Measurements from ENCODE around the gene TIAM2. TPM values are rescaled to one million over a fixed set of nuclear protein-coding genes. Genes with fewer than 3 reads are reported as not detected.

Gene TIAM2
- total and polyA plus RNA-seq, 8 donors, result 1.1 to 44.2 (median 5.5) TPM

GRCh38 chr6:155077331-155077730 lies 82.2 kb downstream of the TIAM2 start:
- no peak for TF ChIP-seq EP300 (IDR thresholded peaks at IDR 0.05)
- TF ChIP-seq, protein P1, sequence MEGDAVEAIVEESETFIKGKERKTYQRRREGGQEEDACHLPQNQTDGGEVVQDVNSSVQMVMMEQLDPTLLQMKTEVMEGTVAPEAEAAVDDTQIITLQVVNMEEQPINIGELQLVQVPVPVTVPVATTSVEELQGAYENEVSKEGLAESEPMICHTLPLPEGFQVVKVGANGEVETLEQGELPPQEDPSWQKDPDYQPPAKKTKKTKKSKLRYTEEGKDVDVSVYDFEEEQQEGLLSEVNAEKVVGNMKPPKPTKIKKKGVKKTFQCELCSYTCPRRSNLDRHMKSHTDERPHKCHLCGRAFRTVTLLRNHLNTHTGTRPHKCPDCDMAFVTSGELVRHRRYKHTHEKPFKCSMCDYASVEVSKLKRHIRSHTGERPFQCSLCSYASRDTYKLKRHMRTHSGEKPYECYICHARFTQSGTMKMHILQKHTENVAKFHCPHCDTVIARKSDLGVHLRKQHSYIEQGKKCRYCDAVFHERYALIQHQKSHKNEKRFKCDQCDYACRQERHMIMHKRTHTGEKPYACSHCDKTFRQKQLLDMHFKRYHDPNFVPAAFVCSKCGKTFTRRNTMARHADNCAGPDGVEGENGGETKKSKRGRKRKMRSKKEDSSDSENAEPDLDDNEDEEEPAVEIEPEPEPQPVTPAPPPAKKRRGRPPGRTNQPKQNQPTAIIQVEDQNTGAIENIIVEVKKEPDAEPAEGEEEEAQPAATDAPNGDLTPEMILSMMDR (IDR thresholded peaks at IDR 0.05), result no peak
- TF ChIP-seq POLR2A (IDR thresholded peaks at IDR 0.05), result no peak
- no peak for TF ChIP-seq POLR2AphosphoS5 (IDR thresholded peaks at IDR 0.05)
- 81 to 91% (median 86%) methylated on average over 7 of the region's 7 CpGs for WGBS, 5 donors
- Histone ChIP-seq H3K27me3 (no peaks in the 10 kb centered on the region), H3K36me3 (no peaks in the 10 kb centered on the region), H3K4me3 (no peak overlapping the region), H3K27ac (no peak overlapping the region), H3K9me3 (no peaks in the 10 kb centered on the region), H3K4me1 (no peaks in the 10 kb centered on the region)
- intact Hi-C loops (cut with DNase I; ENCODE audit: low total_unique reads), result no loop called here
- DNase-seq, result no peak

DNA sequence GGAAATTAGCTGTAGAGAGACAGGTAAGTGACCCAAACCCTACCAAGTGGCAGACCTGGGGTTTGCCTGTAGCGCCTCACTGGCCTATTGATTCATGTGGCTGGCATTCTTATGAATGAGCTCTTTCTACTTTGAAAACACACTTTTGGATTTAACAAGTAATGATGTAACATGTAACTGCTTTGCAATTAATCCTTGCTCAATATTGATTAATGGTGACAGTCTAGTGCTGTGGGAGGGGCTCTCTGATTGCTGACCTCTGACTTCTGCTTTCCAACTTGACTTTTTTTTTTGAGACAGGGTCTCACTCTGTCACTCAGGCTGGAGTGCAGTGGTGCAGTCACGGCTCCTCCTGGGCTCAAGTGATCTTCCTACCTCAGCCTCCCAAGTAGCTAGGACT lies 82.7 kb downstream of the TIAM2 start:
- Histone ChIP-seq H3K27me3 (no peaks in the 10 kb centered on the region), H3K4me3 (no peak overlapping the region), H3K27ac (no peak overlapping the region), H3K4me1 (no peaks in the 10 kb centered on the region), H3K36me3 (no peaks in the 10 kb centered on the region), H3K9me3 (no peaks in the 10 kb centered on the region)
- intact Hi-C loops (cut with DNase I; ENCODE audit: low total_unique reads), result no loop called here
- DNase-seq, result peak in 1 of 2 donors; percentile 41
- TF ChIP-seq EP300 (IDR thresholded peaks at IDR 0.05), result no peak
- TF ChIP-seq, protein P1 (IDR thresholded peaks at IDR 0.05), result no peak
- no peak for TF ChIP-seq POLR2AphosphoS5 (IDR thresholded peaks at IDR 0.05)
- no peak for TF ChIP-seq POLR2A (IDR thresholded peaks at IDR 0.05)
- WGBS, 5 donors, result 89 to 98% (median 95%) methylated on average over 2 of the region's 2 CpGs

DNA sequence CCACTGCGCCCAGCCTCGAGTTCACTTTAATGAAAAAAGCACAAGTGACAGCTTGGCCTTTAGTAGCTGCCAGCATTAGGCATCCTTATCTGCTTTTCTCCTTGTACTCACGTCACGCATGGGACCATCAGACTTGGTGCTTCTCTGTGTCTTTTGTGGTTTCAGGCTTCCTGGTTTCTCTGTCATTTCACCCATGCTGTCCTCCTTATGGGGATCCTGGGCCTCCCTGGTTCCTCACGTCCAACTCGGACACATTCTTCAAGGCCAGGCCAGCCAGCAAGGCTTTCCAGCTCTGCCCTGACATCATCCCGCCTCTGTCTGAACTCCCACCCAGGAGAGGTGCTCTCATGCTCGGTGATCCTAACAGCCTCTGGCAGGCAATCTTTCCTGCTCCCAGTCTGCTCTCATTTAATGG lies 83.2 kb downstream of the TIAM2 start:
- Histone ChIP-seq H3K4me1 (no peaks in the 10 kb centered on the region), H3K36me3 (no peaks in the 10 kb centered on the region), H3K27me3 (no peaks in the 10 kb centered on the region), H3K9me3 (no peaks in the 10 kb centered on the region), H3K4me3 (no peak overlapping the region), H3K27ac (no peak overlapping the region)
- peak in 1 of 2 donors; percentile 45 for DNase-seq
- WGBS, 5 donors, result 70 to 83% (median 77%) methylated on average over 8 of the region's 8 CpGs
- TF ChIP-seq EP300 (IDR thresholded peaks at IDR 0.05), result no peak
- no peak for TF ChIP-seq POLR2AphosphoS5 (IDR thresholded peaks at IDR 0.05)
- no peak for TF ChIP-seq POLR2A (IDR thresholded peaks at IDR 0.05)
- intact Hi-C loops (cut with DNase I; ENCODE audit: low total_unique reads), result no loop called here

DNA sequence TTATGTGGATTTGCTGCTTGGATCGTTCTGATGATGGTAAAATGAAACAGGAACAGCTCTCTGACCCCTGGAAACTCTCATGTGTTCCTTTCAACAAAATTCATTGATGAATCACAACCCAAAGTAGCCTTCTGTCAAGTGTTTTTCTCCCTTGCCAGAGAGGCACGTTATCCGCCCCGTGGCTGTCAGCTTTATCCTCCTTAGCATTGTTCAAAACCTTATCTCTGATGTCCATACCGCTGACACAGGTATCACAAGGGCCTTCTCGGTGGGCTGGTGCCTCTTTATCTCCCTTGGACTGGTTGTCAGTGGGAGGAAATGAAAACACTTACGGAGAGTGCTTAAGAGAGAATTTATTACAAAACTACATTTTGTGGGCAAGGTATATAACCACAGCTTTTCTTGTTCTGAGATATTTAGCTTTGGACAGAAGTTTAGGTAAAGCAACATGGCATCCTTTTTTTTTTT lies 84.9 kb downstream of the TIAM2 start:
- TF ChIP-seq POLR2A (IDR thresholded peaks at IDR 0.05), result no peak
- TF ChIP-seq EP300 (IDR thresholded peaks at IDR 0.05), result no peak
- TF ChIP-seq, protein P1 (IDR thresholded peaks at IDR 0.05), result no peak
- no peak for TF ChIP-seq POLR2AphosphoS5 (IDR thresholded peaks at IDR 0.05)
- no peaks in the 10 kb centered on the region for H3K9me3 ChIP-seq
- H3K4me3 ChIP-seq, result no peak overlapping the region
- no peaks in the 10 kb centered on the region for H3K27me3 ChIP-seq
- intact Hi-C loops (cut with DNase I; ENCODE audit: low total_unique reads), result no loop called here
- 55 to 65% (median 57%) methylated on average over 7 of the region's 7 CpGs for WGBS, 5 donors
- peaks cover 0 to 8% (median under 1%) of the 10 kb centered on the region in 4 donors for H3K4me1 ChIP-seq
- no peak overlapping the region for H3K27ac ChIP-seq
- H3K36me3 ChIP-seq, result no peaks in the 10 kb centered on the region
- DNase-seq, result no peak
